ENCODE measurements around the gene KLHL22. TPM values are rescaled to one million over a fixed set of nuclear protein-coding genes. Genes with fewer than 3 reads are reported as not detected.

The KLHL22 gene
- total and polyA plus RNA-seq, 2 donors (not counting 1 experiment from before 2014, with no cell fraction given): 17.4 to 35.3 TPM

- TF ChIP-seq CTCF (conservative IDR thresholded peaks at IDR 0.05 in 1 of 2, IDR thresholded peaks at IDR 0.05 in 1 of 2; ENCODE audit: low read depth in 1 of 2, low read length in 2 of 2) (no peak), EZH2 (IDR thresholded peaks at IDR 0.05; ENCODE audit: low read length, missing control alignments) (no peak)
Measured at GRCh38 chr22:20503816-20504215, 8.2 kb upstream of the KLHL22 start.

GRCh38 chr22:20499769-20500168, 4.2 kb upstream of the KLHL22 start:
- H3K4me3 ChIP-seq (replicated peaks in 1 of 4; ENCODE audit: control extremely low read depth in 1 of 4, insufficient read depth in 1 of 4, low read depth in 3 of 4, low read length in 4 of 4): no peak overlapping the region
- no peak overlapping the region for H3K4me2 ChIP-seq (ENCODE audit: extremely low read depth, insufficient read depth, low read length)
- no peaks in the 10 kb centered on the region for H4K20me1 ChIP-seq (ENCODE audit: control insufficient read depth, extremely low read depth, insufficient read depth, low read length)
- H3K9ac ChIP-seq (ENCODE audit: insufficient read depth, low read length): no peak overlapping the region
- H3K9me3 ChIP-seq (ENCODE audit: control insufficient read depth, insufficient read depth, low read depth, low read length): no peaks in the 10 kb centered on the region
- H3K27me3 ChIP-seq (ENCODE audit: control insufficient read depth, insufficient read depth, low read length): no peaks in the 10 kb centered on the region
- H3K79me2 ChIP-seq (ENCODE audit: control insufficient read depth, insufficient read depth, low read length): peaks cover 2% of the 10 kb centered on the region
- H3K27ac ChIP-seq (ENCODE audit: insufficient read depth, low read length): no peak overlapping the region
- no peak for DNase-seq (ENCODE audit: low read depth in 2 of 2)
- no peak overlapping the region for H2AFZ ChIP-seq (ENCODE audit: low read length)
- H3K36me3 ChIP-seq (ENCODE audit: control insufficient read depth, insufficient read depth, low read length): no peaks in the 10 kb centered on the region
- H3K4me1 ChIP-seq (ENCODE audit: control insufficient read depth, extremely low read depth, insufficient read depth, low read length): peaks cover 11% of the 10 kb centered on the region
- TF ChIP-seq EZH2 (IDR thresholded peaks at IDR 0.05; ENCODE audit: low read length, missing control alignments) (no peak), CTCF (conservative IDR thresholded peaks at IDR 0.05 in 1 of 2, IDR thresholded peaks at IDR 0.05 in 1 of 2; ENCODE audit: low read depth in 1 of 2, low read length in 2 of 2) (no peak)

More at GRCh38 chr22:20503816-20504215, 8.2 kb upstream of the KLHL22 start:
- H2AFZ ChIP-seq (ENCODE audit: low read length): no peak overlapping the region
- no peaks in the 10 kb centered on the region for H3K36me3 ChIP-seq (ENCODE audit: control insufficient read depth, insufficient read depth, low read length)
- peaks cover 9% of the 10 kb centered on the region for H3K4me1 ChIP-seq (ENCODE audit: control insufficient read depth, extremely low read depth, insufficient read depth, low read length)
- H3K9me3 ChIP-seq (ENCODE audit: control insufficient read depth, insufficient read depth, low read depth, low read length): no peaks in the 10 kb centered on the region
- no peak overlapping the region for H3K9ac ChIP-seq (ENCODE audit: insufficient read depth, low read length)
- no peak overlapping the region for H3K4me2 ChIP-seq (ENCODE audit: extremely low read depth, insufficient read depth, low read length)
- DNase-seq (ENCODE audit: low read depth in 2 of 2): no peak
- peaks cover 12% of the 10 kb centered on the region for H3K79me2 ChIP-seq (ENCODE audit: control insufficient read depth, insufficient read depth, low read length)
- no peak overlapping the region for H3K27ac ChIP-seq (ENCODE audit: insufficient read depth, low read length)
- H3K4me3 ChIP-seq (replicated peaks in 1 of 4; ENCODE audit: control extremely low read depth in 1 of 4, insufficient read depth in 1 of 4, low read depth in 3 of 4, low read length in 4 of 4): no peak overlapping the region
- no peaks in the 10 kb centered on the region for H3K27me3 ChIP-seq (ENCODE audit: control insufficient read depth, insufficient read depth, low read length)
- H4K20me1 ChIP-seq (ENCODE audit: control insufficient read depth, extremely low read depth, insufficient read depth, low read length): no peaks in the 10 kb centered on the region

- TF ChIP-seq EZH2 (IDR thresholded peaks at IDR 0.05; ENCODE audit: low read length, missing control alignments) (no peak), CTCF (conservative IDR thresholded peaks at IDR 0.05 in 1 of 2, IDR thresholded peaks at IDR 0.05 in 1 of 2; ENCODE audit: low read depth in 1 of 2, low read length in 2 of 2) (no peak)
- H2AFZ ChIP-seq (ENCODE audit: low read length): no peak overlapping the region
- DNase-seq (ENCODE audit: low read depth in 2 of 2): no peak
- H3K4me2 ChIP-seq (ENCODE audit: extremely low read depth, insufficient read depth, low read length): no peak overlapping the region
- no peak overlapping the region for H3K4me3 ChIP-seq (replicated peaks in 1 of 4; ENCODE audit: control extremely low read depth in 1 of 4, insufficient read depth in 1 of 4, low read depth in 3 of 4, low read length in 4 of 4)
- no peaks in the 10 kb centered on the region for H3K27me3 ChIP-seq (ENCODE audit: control insufficient read depth, insufficient read depth, low read length)
- no peak overlapping the region for H3K27ac ChIP-seq (ENCODE audit: insufficient read depth, low read length)
- H4K20me1 ChIP-seq (ENCODE audit: control insufficient read depth, extremely low read depth, insufficient read depth, low read length): no peaks in the 10 kb centered on the region
- H3K36me3 ChIP-seq (ENCODE audit: control insufficient read depth, insufficient read depth, low read length): no peaks in the 10 kb centered on the region
- peaks cover 5% of the 10 kb centered on the region for H3K4me1 ChIP-seq (ENCODE audit: control insufficient read depth, extremely low read depth, insufficient read depth, low read length)
- H3K9ac ChIP-seq (ENCODE audit: insufficient read depth, low read length): no peak overlapping the region
- no peaks in the 10 kb centered on the region for H3K9me3 ChIP-seq (ENCODE audit: control insufficient read depth, insufficient read depth, low read depth, low read length)
- peaks cover 9% of the 10 kb centered on the region for H3K79me2 ChIP-seq (ENCODE audit: control insufficient read depth, insufficient read depth, low read length)
Measured at GRCh38 chr22:20498913-20499312, 3.3 kb upstream of the KLHL22 start.
